ENCODE data around the gene RIMOC1. TPM values are rescaled to one million over a fixed set of nuclear protein-coding genes. Genes with fewer than 3 reads are reported as not detected.
"Not testable (repeated sequence)": the region's sequence is repeated elsewhere in the genome, so short reads cannot be mapped to it uniquely, and the experiment has no call there.

RIMOC1 gene
- total RNA-seq, 1 donor from 2014 or later, result 48.3 TPM

DNA sequence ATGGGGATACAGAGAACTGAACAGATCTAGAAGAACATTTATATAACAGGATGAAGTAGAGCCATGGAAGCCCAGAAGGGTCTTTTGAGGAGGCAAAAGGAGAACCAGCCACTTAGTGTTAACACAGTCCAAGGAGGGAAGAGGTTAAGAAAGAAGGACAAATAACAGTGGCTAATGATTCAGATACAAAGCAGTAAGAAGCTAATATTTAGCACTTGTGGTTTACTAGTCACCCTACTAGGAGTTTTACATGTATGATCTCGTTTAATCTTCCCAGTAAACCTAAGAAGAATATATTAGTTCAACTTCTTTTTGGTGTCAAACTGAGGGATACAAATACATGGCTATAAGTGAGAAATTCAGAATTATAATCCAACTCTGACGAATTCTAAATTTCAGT is 28.6 kb downstream of the RIMOC1 start:
- TF ChIP-seq, protein P1, sequence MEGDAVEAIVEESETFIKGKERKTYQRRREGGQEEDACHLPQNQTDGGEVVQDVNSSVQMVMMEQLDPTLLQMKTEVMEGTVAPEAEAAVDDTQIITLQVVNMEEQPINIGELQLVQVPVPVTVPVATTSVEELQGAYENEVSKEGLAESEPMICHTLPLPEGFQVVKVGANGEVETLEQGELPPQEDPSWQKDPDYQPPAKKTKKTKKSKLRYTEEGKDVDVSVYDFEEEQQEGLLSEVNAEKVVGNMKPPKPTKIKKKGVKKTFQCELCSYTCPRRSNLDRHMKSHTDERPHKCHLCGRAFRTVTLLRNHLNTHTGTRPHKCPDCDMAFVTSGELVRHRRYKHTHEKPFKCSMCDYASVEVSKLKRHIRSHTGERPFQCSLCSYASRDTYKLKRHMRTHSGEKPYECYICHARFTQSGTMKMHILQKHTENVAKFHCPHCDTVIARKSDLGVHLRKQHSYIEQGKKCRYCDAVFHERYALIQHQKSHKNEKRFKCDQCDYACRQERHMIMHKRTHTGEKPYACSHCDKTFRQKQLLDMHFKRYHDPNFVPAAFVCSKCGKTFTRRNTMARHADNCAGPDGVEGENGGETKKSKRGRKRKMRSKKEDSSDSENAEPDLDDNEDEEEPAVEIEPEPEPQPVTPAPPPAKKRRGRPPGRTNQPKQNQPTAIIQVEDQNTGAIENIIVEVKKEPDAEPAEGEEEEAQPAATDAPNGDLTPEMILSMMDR (IDR thresholded peaks at IDR 0.05; ENCODE audit: unreplicated experiment), result no peak
- no peak overlapping the region for H3K27ac Mint-ChIP-seq
- DNase-seq (ENCODE audit: low spot score, unreplicated experiment), result no peak
- H3K4me1 Mint-ChIP-seq (ENCODE audit: low read depth), result peaks cover 7% of the 10 kb centered on the region
- H3K9me3 Mint-ChIP-seq (ENCODE audit: low read depth), result no peaks in the 10 kb centered on the region
- no peak overlapping the region for H3K4me3 Mint-ChIP-seq (ENCODE audit: low read depth)
- no peaks in the 10 kb centered on the region for H3K27me3 Mint-ChIP-seq
- H3K36me3 Mint-ChIP-seq (ENCODE audit: insufficient read depth), result peaks cover 10% of the 10 kb centered on the region

DNA sequence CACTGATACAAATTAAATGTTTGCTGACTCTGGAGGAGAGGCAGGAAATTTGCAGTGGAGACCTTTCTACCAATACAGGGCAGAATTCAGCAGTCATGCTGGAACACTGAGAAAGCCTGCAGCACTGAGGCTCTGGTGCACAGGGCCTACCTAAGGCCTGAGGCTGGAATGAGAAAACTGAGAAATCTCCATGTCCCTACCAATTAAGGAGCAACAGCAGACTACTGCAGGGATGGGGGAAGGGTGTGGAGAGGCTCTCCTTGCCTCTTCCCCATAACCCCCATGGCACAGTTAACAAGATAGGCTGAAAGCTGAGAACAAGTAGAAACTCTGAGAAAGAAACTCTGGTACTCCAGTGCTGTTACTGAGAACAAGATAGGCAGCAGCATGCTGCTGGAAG is 31.4 kb downstream of the RIMOC1 start:
- H3K27me3 Mint-ChIP-seq, result no peaks in the 10 kb centered on the region
- DNase-seq (ENCODE audit: low spot score, unreplicated experiment), result no peak
- H3K27ac Mint-ChIP-seq, result no peak overlapping the region

DNA sequence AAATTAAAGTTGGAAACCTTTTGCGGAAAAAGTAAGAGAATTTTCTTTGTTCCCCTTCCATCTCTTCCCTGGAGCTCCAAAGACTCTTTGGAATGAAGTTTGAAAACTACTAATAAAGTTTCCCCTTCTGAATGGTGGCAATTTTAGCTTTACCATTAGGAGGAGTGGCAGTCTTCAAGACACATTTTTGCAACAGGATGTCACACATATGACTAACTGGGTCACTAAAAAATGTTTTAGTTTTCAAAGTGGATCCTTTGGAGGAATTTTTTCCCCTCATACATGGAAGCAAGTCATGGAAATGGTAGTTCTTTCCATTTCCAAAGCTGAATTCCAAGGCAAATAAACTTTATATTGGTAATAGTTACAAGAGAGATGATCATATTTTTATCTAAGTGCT is 36.5 kb downstream of the RIMOC1 start:
- no peaks in the 10 kb centered on the region for H3K4me1 Mint-ChIP-seq (ENCODE audit: low read depth)
- H3K9me3 Mint-ChIP-seq (ENCODE audit: low read depth), result no peaks in the 10 kb centered on the region
- peaks cover 2% of the 10 kb centered on the region for H3K36me3 Mint-ChIP-seq (ENCODE audit: insufficient read depth)

More for the DNA sequence above, 31.4 kb downstream of the RIMOC1 start:
- Mint-ChIP-seq H3K36me3 (ENCODE audit: insufficient read depth) (peaks cover 10% of the 10 kb centered on the region), H3K4me3 (ENCODE audit: low read depth) (no peak overlapping the region), H3K4me1 (ENCODE audit: low read depth) (no peaks in the 10 kb centered on the region), H3K9me3 (ENCODE audit: low read depth) (no peaks in the 10 kb centered on the region)
- TF ChIP-seq, protein P1 (IDR thresholded peaks at IDR 0.05; ENCODE audit: unreplicated experiment), result no peak

DNA sequence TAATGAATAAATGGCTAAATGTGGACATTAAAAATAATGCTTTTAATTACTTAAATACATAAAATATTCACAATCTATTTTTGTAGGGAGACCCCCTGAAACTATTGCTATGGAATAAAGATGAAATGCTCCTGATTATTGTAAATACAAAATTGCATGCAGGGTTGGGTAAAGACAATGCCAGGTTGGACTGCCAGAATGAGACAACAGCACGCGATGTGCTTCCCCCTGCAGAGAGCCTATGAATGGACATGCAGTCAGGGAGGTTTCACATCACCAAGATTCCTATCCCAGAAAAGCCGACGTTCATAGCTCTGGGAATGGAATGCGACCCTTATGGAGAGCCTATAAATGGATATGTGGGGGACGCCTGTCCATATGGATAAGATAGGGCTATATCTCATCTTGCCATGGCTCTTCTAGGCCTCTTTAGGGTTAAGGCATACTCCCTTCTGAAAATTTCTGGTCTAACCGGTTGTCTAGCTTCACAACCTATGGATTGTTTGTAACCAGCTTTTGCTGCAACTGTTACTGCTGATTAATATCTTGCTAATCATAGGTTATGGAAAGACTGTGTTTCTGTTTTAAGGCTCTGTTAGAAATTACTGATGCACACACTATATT is 41.3 kb downstream of the RIMOC1 start:
- not testable (repeated sequence) for H3K36me3 Mint-ChIP-seq (ENCODE audit: insufficient read depth); DNase-seq (ENCODE audit: low spot score, unreplicated experiment); H3K4me3 Mint-ChIP-seq (ENCODE audit: low read depth); H3K27me3 Mint-ChIP-seq; H3K27ac Mint-ChIP-seq; H3K4me1 Mint-ChIP-seq (ENCODE audit: low read depth); H3K9me3 Mint-ChIP-seq (ENCODE audit: low read depth)

More for the DNA sequence above, 36.5 kb downstream of the RIMOC1 start:
- Mint-ChIP-seq H3K27ac (no peak overlapping the region), H3K27me3 (no peaks in the 10 kb centered on the region), H3K4me3 (ENCODE audit: low read depth) (no peak overlapping the region)
- no peak for DNase-seq (ENCODE audit: low spot score, unreplicated experiment)
- TF ChIP-seq, protein P1 (IDR thresholded peaks at IDR 0.05; ENCODE audit: unreplicated experiment), result no peak

DNA sequence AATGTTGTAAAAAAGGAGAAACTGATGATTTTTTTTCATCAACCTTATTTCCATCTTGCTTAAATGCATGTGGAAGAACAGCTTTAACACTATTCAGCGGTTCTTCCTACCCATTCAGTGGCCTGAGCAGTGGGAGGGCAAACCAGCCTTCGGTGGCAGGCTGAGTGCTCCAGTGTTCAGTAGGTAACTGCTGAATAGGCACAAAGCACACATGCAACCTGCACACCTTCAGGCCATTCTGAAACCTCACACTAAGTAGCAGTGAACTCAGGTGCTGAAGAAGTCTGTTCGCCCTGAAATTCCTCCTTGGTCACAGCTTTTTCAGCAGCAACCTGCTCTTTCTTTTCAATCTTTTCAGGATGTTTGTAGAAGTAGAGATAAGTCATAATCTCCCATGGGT is 47.1 kb downstream of the RIMOC1 start:
- Mint-ChIP-seq H3K9me3 (ENCODE audit: low read depth) (peaks cover 9% of the 10 kb centered on the region), H3K4me3 (ENCODE audit: low read depth) (no peak overlapping the region), H3K4me1 (ENCODE audit: low read depth) (peaks cover 4% of the 10 kb centered on the region), H3K36me3 (ENCODE audit: insufficient read depth) (peaks cover 2% of the 10 kb centered on the region), H3K27ac (no peak overlapping the region), H3K27me3 (no peaks in the 10 kb centered on the region)
- DNase-seq (ENCODE audit: low spot score, unreplicated experiment), result no peak
- TF ChIP-seq, protein P1 (IDR thresholded peaks at IDR 0.05; ENCODE audit: unreplicated experiment), result no peak

Other genes with a start within 250 kb of the RIMOC1 start
- gene OXCT1, start 33.9 kb upstream of the RIMOC1 start, total RNA-seq, result 19.9 and 21.6 TPM in 2 replicates
- 5.1 and 6.9 TPM in 2 replicates for gene FBXO4, start 20.9 kb downstream of the RIMOC1 start, total RNA-seq

All from progenitor cell of endocrine pancreas (in vitro differentiated cells).